Right atrium auricular region (tissue), 2 donors: ENCODE results near the gene HEY2. TPM values are rescaled to one million over a fixed set of nuclear protein-coding genes. Genes with fewer than 3 reads are reported as not detected.

Experiments
- DNase-seq: peaks from one replicate; pipeline ENCODE4 v3.0.0-alpha.2; 2019; ENCODE audit warnings: low spot score
- H3K27ac ChIP-seq, 2 donors: fragments of 200-600 bp; sonication (generic); 1 replicate in 1 of 2; 2 replicates in 1 of 2; pipeline ENCODE4 v1.5.1; 2016 to 2019
- H3K27me3 ChIP-seq, 2 donors: fragments of 200-600 bp; sonication (generic); one replicate each; pipeline versions ENCODE4 v1.5.1 to v1.6.0; 2017 to 2019
- H3K36me3 ChIP-seq: fragments of 200-600 bp; sonication (generic); one replicate; pipeline ENCODE4 v1.5.1; 2016
- H3K4me1 ChIP-seq, 2 donors: fragments of 200-600 bp; sonication (generic); one replicate each; pipeline versions ENCODE4 v1.5.1 to v1.6.0; 2017 to 2019
- H3K4me3 ChIP-seq, 2 donors: fragments of 200-600 bp; sonication (generic); 1 replicate in 1 of 2; 2 replicates in 1 of 2; pipeline ENCODE4 v1.5.1; 2017 to 2019; ENCODE audit warnings: mild to moderate bottlenecking in 1 of 2, moderate library complexity in 1 of 2
- H3K9me3 ChIP-seq, 2 donors: fragments of 200-600 bp; sonication (generic); one replicate each; pipeline ENCODE4 v1.5.1; 2019
- CTCF ChIP-seq, 2 donors: fragments of 200-600 bp; sonication (generic); IDR thresholded peaks; one replicate each; pipeline ENCODE4 v1.5.1; 2019; ENCODE audit warnings: antibody characterized with exemption in 2 of 2
- total RNA-seq, 2 donors: library from RNA; depleted of rRNA; stranded (reverse); fragments of >200 nt; gene quantifications; one replicate each; pipeline ENCODE4 v1.1.0, GENCODE V29; 2016

HEY2 gene
- total RNA-seq, 2 donors from 2014 or later = 1.8 to 2.7 TPM

- H3K4me1 ChIP-seq = no peaks in the 10 kb centered on the region
- DNase-seq = no peak
- H3K27ac ChIP-seq = no peak overlapping the region
- no peaks in the 10 kb centered on the region for H3K9me3 ChIP-seq
- H3K36me3 ChIP-seq = no peaks in the 10 kb centered on the region
- H3K4me3 ChIP-seq = no peak overlapping the region
- TF ChIP-seq CTCF (IDR thresholded peaks at IDR 0.05) = no peak
- no peaks in the 10 kb centered on the region for H3K27me3 ChIP-seq
Measured at GRCh38 chr6:125728739-125729138, 20.7 kb upstream of the HEY2 start.

DNA sequence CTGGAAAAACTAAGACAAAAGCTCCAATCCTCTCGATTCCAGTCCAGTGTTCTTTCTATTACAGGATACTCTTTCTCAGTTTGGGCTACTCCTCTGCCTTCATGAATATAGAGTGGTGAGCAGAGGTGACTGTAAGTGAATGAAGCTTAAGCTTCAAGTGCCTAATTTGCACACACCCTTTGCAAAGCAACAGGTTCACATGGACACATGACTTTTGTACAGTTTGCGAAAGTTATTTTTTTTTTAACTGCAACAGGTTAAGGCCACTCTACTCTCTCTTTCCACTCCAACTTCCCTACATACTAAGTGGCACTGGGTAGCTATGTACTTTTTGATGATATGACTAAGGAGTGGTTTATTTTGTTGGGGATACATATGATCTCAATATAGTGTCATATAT, 19.4 kb upstream of the HEY2 start:
- no peak for DNase-seq
- Histone ChIP-seq H3K4me1 (no peaks in the 10 kb centered on the region), H3K4me3 (no peak overlapping the region), H3K27me3 (no peaks in the 10 kb centered on the region), H3K36me3 (no peaks in the 10 kb centered on the region), H3K9me3 (no peaks in the 10 kb centered on the region), H3K27ac (no peak overlapping the region)
- TF ChIP-seq CTCF (IDR thresholded peaks at IDR 0.05) = no peak

- H3K27ac ChIP-seq = no peak overlapping the region
- H3K4me3 ChIP-seq = no peak overlapping the region
- DNase-seq = no peak
- TF ChIP-seq CTCF (IDR thresholded peaks at IDR 0.05) = no peak
- no peaks in the 10 kb centered on the region for H3K4me1 ChIP-seq
- H3K27me3 ChIP-seq = no peaks in the 10 kb centered on the region
- no peaks in the 10 kb centered on the region for H3K36me3 ChIP-seq
- no peaks in the 10 kb centered on the region for H3K9me3 ChIP-seq
Measured at GRCh38 chr6:125732398-125732797, 17.0 kb upstream of the HEY2 start.

GRCh38 chr6:125733516-125734300, 15.7 kb upstream of the HEY2 start:
- DNase-seq = no peak
- Histone ChIP-seq H3K9me3 (no peaks in the 10 kb centered on the region), H3K4me1 (no peaks in the 10 kb centered on the region), H3K27me3 (no peaks in the 10 kb centered on the region), H3K36me3 (no peaks in the 10 kb centered on the region), H3K4me3 (no peak overlapping the region), H3K27ac (no peak overlapping the region)
- no peak for TF ChIP-seq CTCF (IDR thresholded peaks at IDR 0.05)

DNA sequence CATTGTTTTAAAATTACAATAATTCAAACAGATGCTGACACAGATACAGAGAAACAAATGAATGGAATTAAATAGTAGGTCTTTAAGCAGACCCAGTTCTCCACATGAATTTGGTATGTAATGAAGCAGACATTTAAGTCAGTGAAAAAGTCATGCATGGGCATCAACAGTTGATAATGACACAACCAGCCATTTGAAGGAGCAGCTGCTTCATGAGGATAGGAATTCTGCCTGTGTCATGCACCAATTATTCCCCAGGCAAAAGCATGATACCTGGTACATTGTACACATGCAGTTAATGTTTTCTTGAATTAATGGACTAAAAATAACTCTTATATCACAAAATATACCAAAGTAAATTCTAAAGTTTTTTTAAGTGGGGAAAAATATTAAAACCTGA, 11.2 kb upstream of the HEY2 start:
- no peak for DNase-seq
- Histone ChIP-seq H3K4me3 (no peak overlapping the region), H3K27ac (no peak overlapping the region), H3K36me3 (no peaks in the 10 kb centered on the region), H3K4me1 (no peaks in the 10 kb centered on the region), H3K9me3 (no peaks in the 10 kb centered on the region), H3K27me3 (no peaks in the 10 kb centered on the region)
- no peak for TF ChIP-seq CTCF (IDR thresholded peaks at IDR 0.05)

DNA sequence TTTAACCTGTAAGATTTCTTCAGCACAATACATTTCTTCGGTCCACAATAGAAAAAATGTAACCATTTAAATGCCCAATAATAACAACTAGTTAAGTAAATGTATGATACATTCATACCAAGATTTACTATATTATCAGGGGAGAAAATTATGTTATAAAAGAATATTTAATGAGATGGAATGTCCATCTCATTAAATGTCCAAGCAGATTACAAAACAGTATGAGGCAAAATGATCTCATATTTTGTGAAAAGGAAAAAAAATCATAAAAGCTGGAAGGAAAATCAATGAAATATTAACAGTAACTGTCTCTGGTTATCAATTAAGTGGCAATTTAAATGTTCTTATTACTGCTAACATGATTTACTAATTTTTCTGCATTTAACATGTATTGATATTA, 10.1 kb upstream of the HEY2 start:
- H3K27me3 ChIP-seq = no peaks in the 10 kb centered on the region
- no peaks in the 10 kb centered on the region for H3K36me3 ChIP-seq
- H3K4me3 ChIP-seq = no peak overlapping the region
- no peaks in the 10 kb centered on the region for H3K9me3 ChIP-seq
- H3K27ac ChIP-seq = no peak overlapping the region
- no peaks in the 10 kb centered on the region for H3K4me1 ChIP-seq
- TF ChIP-seq CTCF (IDR thresholded peaks at IDR 0.05) = no peak
- no peak for DNase-seq
